ENCODE measurements around the gene INPP5J. TPM values are rescaled to one million over a fixed set of nuclear protein-coding genes. Genes with fewer than 3 reads are reported as not detected.

INPP5J gene
- total and polyA plus RNA-seq, 3 donors from 2014 or later, result 5.2 to 17.2 (median 11.3) TPM

- Histone ChIP-seq H3K36me3 (ENCODE audit: low read depth, missing control alignments) (no peaks in the 10 kb centered on the region), H3K27me3 (no peaks in the 10 kb centered on the region), H3K4me3 (peak overlapping the region; percentile 71 to 79), H3K9me3 (no peaks in the 10 kb centered on the region), H3K27ac (peak overlapping the region; percentile 67 to 90), H3K4me1 (peaks cover 36% of the 10 kb centered on the region)
- intact Hi-C loops (cut with DNase I; ENCODE audit: low total_unique reads), result no loop called here
- DNase-seq, result peak; percentile 53
- WGBS, 2 donors, result 74 to 87% methylated on average over 9 to 11 of the region's 11 CpGs
- TF ChIP-seq POLR2A (IDR thresholded peaks at IDR 0.05) (no peak), CTCF (IDR thresholded peaks at IDR 0.05) (peak; percentile 20 to 54 (median 29))
These were observed 40.0 kb upstream of the INPP5J start for GRCh38 chr22:31082606-31083376.

DNA sequence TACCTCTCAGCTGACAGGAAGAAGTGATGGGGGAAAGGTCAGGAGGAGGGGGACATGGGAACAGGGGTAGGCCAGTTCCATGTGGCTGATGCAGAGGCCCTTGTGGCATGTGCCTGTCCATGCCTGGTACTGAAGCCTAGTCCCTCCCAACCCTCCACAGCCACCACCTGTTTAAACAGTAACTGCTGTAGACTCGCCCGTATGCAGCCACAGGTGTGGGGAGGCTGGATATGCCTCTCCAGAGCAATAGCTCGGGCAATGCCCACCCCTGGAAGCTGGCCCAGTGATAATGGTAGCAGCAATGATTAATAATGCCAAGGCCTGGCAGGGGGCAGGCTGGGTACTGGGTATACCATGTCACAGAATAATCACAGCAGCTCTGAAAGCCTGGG, 39.4 kb upstream of the INPP5J start:
- 47 to 78% methylated on average over 3 of the region's 3 CpGs for WGBS, 2 donors
- DNase-seq, result no peak
- Histone ChIP-seq H3K4me1 (peaks cover 36% of the 10 kb centered on the region), H3K36me3 (ENCODE audit: low read depth, missing control alignments) (no peaks in the 10 kb centered on the region), H3K4me3 (no peak overlapping the region), H3K27ac (peak overlapping the region in 1 of 2 donors; percentile 90), H3K27me3 (no peaks in the 10 kb centered on the region), H3K9me3 (no peaks in the 10 kb centered on the region)
- intact Hi-C loops (cut with DNase I; ENCODE audit: low total_unique reads), result no loop called here
- no peak for TF ChIP-seq POLR2A (IDR thresholded peaks at IDR 0.05)
- no peak for TF ChIP-seq CTCF (IDR thresholded peaks at IDR 0.05)

- H3K4me3 ChIP-seq, result peak overlapping the region; percentile 58 to 90
- H3K4me1 ChIP-seq, result peaks cover 36% of the 10 kb centered on the region
- no peaks in the 10 kb centered on the region for H3K36me3 ChIP-seq (ENCODE audit: low read depth, missing control alignments)
- WGBS, 2 donors, result 16 to 23% methylated on average over 9 to 18 of the region's 18 CpGs
- DNase-seq, result no peak
- no peaks in the 10 kb centered on the region for H3K9me3 ChIP-seq
- intact Hi-C loops (cut with DNase I; ENCODE audit: low total_unique reads), result no loop called here
- peak overlapping the region; percentile 86 to 90 for H3K27ac ChIP-seq
- no peaks in the 10 kb centered on the region for H3K27me3 ChIP-seq
- no peak for TF ChIP-seq CTCF (IDR thresholded peaks at IDR 0.05)
- no peak for TF ChIP-seq POLR2A (IDR thresholded peaks at IDR 0.05)
These were observed 38.6 kb upstream of the INPP5J start for GRCh38 chr22:31083923-31084810.

GRCh38 chr22:31084811-31085492, 37.8 kb upstream of the INPP5J start:
- intact Hi-C loops (cut with DNase I; ENCODE audit: low total_unique reads), result loop anchor here (5.0 kb wide), 1 partner anchor 138 kb away; no protein-coding TSS in a partner anchor
- peak; percentile 93 for DNase-seq
- peak; percentile 83 to 92 (median 83) for TF ChIP-seq CTCF (IDR thresholded peaks at IDR 0.05)
- TF ChIP-seq POLR2A (IDR thresholded peaks at IDR 0.05), result no peak
- WGBS, 2 donors, result 0 to 1% methylated on average over 1 to 66 of the region's 69 CpGs
- Histone ChIP-seq H3K27ac (peak overlapping the region; percentile 86 to 90), H3K36me3 (ENCODE audit: low read depth, missing control alignments) (no peaks in the 10 kb centered on the region), H3K27me3 (no peaks in the 10 kb centered on the region), H3K4me3 (peak overlapping the region; percentile 58 to 90), H3K4me1 (peaks cover 36% of the 10 kb centered on the region), H3K9me3 (no peaks in the 10 kb centered on the region)

Data from testis (tissue), 3 donors.